ENCODE data around the gene GHRHR. TPM values are rescaled to one million over a fixed set of nuclear protein-coding genes. Genes with fewer than 3 reads are reported as not detected.

GHRHR gene
- polyA plus RNA-seq, 1 experiment = not detected

DNA sequence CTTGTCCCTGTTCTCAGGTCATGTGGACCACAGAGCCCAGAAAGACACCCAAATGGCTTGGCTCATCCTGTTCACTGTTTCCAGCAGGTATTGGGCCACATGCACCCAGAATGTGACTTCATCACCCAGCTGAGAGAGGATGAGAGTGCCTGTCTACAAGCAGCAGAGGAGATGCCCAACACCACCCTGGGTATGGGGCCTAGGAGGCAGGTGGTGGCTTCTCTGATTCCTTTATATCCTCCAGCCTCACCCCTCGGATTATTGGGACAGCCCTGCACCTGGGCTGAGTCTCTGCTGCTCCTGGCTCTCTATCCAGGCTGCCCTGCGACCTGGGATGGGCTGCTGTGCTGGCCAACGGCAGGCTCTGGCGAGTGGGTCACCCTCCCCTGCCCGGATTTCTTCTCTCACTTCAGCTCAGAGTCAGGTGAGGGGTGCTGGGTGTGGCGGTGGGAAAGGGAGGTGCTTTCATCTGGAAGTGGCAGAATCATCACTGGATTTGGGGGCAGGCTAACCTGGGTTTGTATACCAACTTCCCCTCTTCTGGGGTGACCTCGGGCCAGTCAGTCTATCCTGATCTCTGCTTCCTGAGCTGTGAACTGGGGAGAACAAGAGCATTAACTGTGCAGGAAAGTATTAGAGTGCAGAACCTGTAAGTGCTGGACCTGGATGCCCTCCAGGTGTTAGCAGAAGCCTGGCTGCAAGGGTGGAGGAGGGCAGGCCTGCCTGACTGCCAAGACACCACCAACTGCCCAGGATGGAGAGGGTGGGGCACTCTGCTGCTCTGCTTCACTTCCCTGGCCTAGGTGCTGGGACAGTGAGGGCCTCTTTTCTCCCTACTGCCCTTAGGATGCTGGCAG is 5.2 kb downstream of the GHRHR start:
- no peak for DNase-seq (ENCODE audit: low read depth, low spot score)
- POLR2A ChIA-PET = no interaction called here
- Histone ChIP-seq H3K27me3 (ENCODE audit: control insufficient read depth, insufficient read depth, low read length) (peaks cover 14% of the 10 kb centered on the region), H3K27ac (ENCODE audit: low read depth, low read length) (no peak overlapping the region), H3K4me3 (ENCODE audit: low read depth, low read length) (no peak overlapping the region), H3K9me3 (ENCODE audit: control insufficient read depth, insufficient read depth, low read length) (no peaks in the 10 kb centered on the region)
- CTCF ChIA-PET = interaction anchor here (3.0 kb wide), 1 partner anchor 15 kb away, joined by 20 read pairs; no protein-coding TSS in a partner anchor
- TF ChIP-seq, protein P1, sequence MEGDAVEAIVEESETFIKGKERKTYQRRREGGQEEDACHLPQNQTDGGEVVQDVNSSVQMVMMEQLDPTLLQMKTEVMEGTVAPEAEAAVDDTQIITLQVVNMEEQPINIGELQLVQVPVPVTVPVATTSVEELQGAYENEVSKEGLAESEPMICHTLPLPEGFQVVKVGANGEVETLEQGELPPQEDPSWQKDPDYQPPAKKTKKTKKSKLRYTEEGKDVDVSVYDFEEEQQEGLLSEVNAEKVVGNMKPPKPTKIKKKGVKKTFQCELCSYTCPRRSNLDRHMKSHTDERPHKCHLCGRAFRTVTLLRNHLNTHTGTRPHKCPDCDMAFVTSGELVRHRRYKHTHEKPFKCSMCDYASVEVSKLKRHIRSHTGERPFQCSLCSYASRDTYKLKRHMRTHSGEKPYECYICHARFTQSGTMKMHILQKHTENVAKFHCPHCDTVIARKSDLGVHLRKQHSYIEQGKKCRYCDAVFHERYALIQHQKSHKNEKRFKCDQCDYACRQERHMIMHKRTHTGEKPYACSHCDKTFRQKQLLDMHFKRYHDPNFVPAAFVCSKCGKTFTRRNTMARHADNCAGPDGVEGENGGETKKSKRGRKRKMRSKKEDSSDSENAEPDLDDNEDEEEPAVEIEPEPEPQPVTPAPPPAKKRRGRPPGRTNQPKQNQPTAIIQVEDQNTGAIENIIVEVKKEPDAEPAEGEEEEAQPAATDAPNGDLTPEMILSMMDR (IDR thresholded peaks at IDR 0.05; ENCODE audit: low read depth, low read length) = no peak

DNA sequence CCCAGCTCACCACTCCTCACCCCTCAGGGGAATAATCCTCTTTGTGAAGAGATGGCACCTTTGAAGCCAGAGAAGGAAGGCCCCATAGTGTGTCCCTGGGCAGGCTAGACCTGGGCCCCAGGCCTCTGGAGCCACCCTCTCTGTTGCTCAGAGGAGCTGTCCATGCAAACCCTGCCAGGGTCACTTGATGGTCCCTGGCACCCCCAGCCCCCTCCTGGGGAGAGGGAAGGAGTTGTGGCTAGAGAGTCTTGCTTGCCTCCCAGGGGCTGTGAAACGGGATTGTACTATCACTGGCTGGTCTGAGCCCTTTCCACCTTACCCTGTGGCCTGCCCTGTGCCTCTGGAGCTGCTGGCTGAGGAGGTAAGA is 5.8 kb downstream of the GHRHR start:
- peaks cover 14% of the 10 kb centered on the region for H3K27me3 ChIP-seq (ENCODE audit: control insufficient read depth, insufficient read depth, low read length)
- H3K9me3 ChIP-seq (ENCODE audit: control insufficient read depth, insufficient read depth, low read length) = no peaks in the 10 kb centered on the region
- TF ChIP-seq, protein P1 (IDR thresholded peaks at IDR 0.05; ENCODE audit: low read depth, low read length) = no peak
- POLR2A ChIA-PET = no interaction called here
- H3K27ac ChIP-seq (ENCODE audit: low read depth, low read length) = no peak overlapping the region
- no peak overlapping the region for H3K4me3 ChIP-seq (ENCODE audit: low read depth, low read length)
- DNase-seq (ENCODE audit: low read depth, low spot score) = no peak
- CTCF ChIA-PET = interaction anchor here (3.0 kb wide), 1 partner anchor 15 kb away, joined by 20 read pairs; no protein-coding TSS in a partner anchor

DNA sequence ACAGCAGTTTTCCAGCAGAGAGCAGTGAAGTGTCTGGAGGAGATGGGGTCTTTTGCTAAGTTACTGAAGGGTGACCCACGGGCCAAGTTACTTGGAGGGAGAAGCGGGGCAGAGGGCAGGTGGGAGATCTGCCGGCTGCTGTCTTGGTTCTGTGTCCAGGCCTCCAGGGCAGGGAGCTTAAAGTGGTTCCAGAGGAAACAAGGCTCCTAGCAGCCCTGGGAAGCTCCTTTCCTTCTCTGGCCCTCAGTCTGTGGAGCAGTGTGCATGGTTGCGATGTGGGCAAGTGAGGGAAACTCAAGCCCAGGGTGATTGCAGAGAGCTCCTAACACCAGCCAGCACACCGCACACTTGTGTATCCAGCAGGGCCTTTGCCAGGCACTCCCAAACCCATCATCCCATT is 6.3 kb downstream of the GHRHR start:
- Histone ChIP-seq H3K27ac (ENCODE audit: low read depth, low read length) (no peak overlapping the region), H3K27me3 (ENCODE audit: control insufficient read depth, insufficient read depth, low read length) (peaks cover 14% of the 10 kb centered on the region), H3K4me3 (ENCODE audit: low read depth, low read length) (no peak overlapping the region), H3K9me3 (ENCODE audit: control insufficient read depth, insufficient read depth, low read length) (no peaks in the 10 kb centered on the region)
- TF ChIP-seq, protein P1 (IDR thresholded peaks at IDR 0.05; ENCODE audit: low read depth, low read length) = no peak
- CTCF ChIA-PET = interaction anchor here (1.1 to 3.0 kb wide), 2 partner anchors 14 to 31 kb away, joined by 5 to 20 read pairs; no protein-coding TSS in a partner anchor
- POLR2A ChIA-PET = no interaction called here
- no peak for DNase-seq (ENCODE audit: low read depth, low spot score)

DNA sequence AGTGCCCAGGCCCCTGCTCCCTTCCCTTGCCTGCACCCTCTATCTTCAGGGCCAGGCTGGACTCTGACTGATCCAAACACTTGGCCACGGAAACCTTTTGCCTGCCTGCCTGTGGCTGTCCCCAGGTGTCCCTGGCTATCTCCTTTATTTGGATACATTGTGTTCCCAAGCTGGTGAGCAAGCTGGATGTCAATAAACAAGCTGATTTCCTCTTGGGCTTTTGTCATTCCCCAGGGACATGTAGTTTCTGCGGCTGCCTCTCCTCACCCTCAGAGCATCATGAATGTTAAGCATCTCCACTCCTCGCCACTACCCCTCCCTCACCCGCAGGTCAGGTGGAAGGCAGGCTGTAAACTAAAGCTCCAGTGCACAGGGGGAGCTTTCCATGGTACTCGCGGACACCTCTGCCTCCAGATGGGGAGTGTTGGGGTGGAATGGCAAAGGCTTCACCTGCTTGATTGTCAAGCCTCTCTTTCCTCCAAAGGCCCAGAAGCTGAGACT is 6.9 kb downstream of the GHRHR start:
- POLR2A ChIA-PET = no interaction called here
- TF ChIP-seq, protein P1 (IDR thresholded peaks at IDR 0.05; ENCODE audit: low read depth, low read length) = no peak
- DNase-seq (ENCODE audit: low read depth, low spot score) = no peak

DNA sequence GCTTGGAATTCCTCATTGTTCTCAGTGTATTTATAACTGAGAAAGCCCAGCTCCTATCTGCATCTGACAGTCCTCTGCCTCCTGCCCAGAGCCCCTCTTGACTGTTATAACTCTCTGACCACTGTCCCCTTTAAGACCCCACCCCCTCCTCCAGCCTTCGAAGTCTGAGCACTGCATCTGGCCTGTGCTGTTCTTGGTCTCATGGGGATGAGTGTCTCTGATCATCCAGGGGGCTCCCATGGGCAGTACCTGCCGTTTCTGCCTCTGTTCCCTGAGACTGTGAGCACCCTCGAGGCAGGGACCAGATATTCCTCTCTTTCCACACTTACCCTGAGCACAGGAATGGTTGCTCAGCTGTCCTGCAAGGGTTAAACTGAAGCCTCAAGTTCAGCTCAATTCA is 7.7 kb downstream of the GHRHR start:
- CTCF ChIA-PET = interaction anchor here (0.5 to 3.0 kb wide), 3 partner anchors 13 to 174 kb away, joined by 3 to 20 read pairs (median 4); no protein-coding TSS in a partner anchor
- POLR2A ChIA-PET = interaction anchor here (1.1 kb wide), 1 partner anchor 59 kb away, joined by 3 read pairs; the partner anchor contains the start of gene AQP1

More for the DNA sequence above, 6.9 kb downstream of the GHRHR start:
- Histone ChIP-seq H3K27me3 (ENCODE audit: control insufficient read depth, insufficient read depth, low read length) (peaks cover 14% of the 10 kb centered on the region), H3K9me3 (ENCODE audit: control insufficient read depth, insufficient read depth, low read length) (no peaks in the 10 kb centered on the region), H3K4me3 (ENCODE audit: low read depth, low read length) (no peak overlapping the region), H3K27ac (ENCODE audit: low read depth, low read length) (no peak overlapping the region)
- CTCF ChIA-PET = interaction anchor here (1.1 to 3.0 kb wide), 2 partner anchors 14 to 32 kb away, joined by 5 to 20 read pairs; no protein-coding TSS in a partner anchor

More for the DNA sequence above, 7.7 kb downstream of the GHRHR start:
- H3K4me3 ChIP-seq (ENCODE audit: low read depth, low read length) = no peak overlapping the region
- H3K9me3 ChIP-seq (ENCODE audit: control insufficient read depth, insufficient read depth, low read length) = no peaks in the 10 kb centered on the region
- no peak overlapping the region for H3K27ac ChIP-seq (ENCODE audit: low read depth, low read length)
- TF ChIP-seq, protein P1 (IDR thresholded peaks at IDR 0.05; ENCODE audit: low read depth, low read length) = no peak
- H3K27me3 ChIP-seq (ENCODE audit: control insufficient read depth, insufficient read depth, low read length) = peaks cover 17% of the 10 kb centered on the region
- DNase-seq (ENCODE audit: low read depth, low spot score) = no peak

All from AG04450 (cell line).